IPS-11a (cell line): ENCODE data around the gene TMEM51.
"Not testable (repeated sequence)": the region's sequence is repeated elsewhere in the genome, so short reads cannot be mapped to it uniquely, and the experiment has no call there.

Experiments
- H3K4me3 ChIP-seq: one replicate; pipeline ENCODE4 v1.5.1; 2013; ENCODE audit warnings: low read depth, low read length, control low read depth

The TMEM51 gene

GRCh38 chr1:15125101-15125745, 28.3 kb upstream of the TMEM51 start:
- no peak overlapping the region for H3K4me3 ChIP-seq

GRCh38 chr1:15128077-15128476, 25.5 kb upstream of the TMEM51 start:
- no peak overlapping the region for H3K4me3 ChIP-seq

GRCh38 chr1:15128520-15129313, 24.8 kb upstream of the TMEM51 start:
- H3K4me3 ChIP-seq = no peak overlapping the region

DNA sequence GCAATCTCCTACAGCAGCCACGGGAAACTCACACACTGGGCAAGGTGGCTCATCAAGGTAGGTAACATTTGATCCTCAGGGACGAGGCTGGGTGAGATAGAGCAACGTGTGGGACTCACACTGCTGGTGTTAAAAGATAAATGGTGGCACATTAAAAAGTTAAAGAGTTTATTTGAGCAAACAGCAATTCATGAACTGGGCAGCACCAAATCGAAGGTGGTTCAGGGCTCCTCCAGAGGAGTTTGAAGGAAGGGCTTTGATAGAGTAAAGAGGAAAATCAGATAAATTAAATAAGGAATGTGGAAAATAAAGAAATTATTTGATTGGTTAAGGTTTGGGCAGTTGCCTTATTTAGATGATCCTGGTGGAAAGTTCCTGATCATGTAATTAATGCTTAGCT, 23.6 kb upstream of the TMEM51 start:
- no peak overlapping the region for H3K4me3 ChIP-seq

DNA sequence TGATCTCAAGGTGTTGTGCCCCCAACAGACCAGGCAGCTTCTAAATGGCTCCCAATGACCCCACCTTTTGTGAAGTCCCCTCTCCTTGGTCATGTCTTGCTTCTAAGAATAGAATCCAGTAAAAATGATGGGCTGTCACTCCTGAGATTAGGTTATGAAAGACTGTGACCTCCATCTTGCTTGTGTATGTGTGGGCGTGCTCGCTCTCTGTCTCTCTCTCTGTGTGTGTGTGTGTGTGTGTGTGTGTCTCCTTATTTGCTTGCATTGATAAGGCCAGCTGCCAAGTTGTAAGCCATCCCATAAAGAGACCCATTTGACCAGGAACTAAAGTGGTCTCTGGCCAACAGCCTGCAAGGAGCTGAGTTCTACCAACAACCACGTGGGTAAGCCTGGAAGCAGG, 22.9 kb upstream of the TMEM51 start:
- H3K4me3 ChIP-seq = no peak overlapping the region

- no peak overlapping the region for H3K4me3 ChIP-seq
Observed at GRCh38 chr1:15132965-15133364, 20.6 kb upstream of the TMEM51 start.

GRCh38 chr1:15134285-15134684, 19.3 kb upstream of the TMEM51 start:
- no peak overlapping the region for H3K4me3 ChIP-seq

DNA sequence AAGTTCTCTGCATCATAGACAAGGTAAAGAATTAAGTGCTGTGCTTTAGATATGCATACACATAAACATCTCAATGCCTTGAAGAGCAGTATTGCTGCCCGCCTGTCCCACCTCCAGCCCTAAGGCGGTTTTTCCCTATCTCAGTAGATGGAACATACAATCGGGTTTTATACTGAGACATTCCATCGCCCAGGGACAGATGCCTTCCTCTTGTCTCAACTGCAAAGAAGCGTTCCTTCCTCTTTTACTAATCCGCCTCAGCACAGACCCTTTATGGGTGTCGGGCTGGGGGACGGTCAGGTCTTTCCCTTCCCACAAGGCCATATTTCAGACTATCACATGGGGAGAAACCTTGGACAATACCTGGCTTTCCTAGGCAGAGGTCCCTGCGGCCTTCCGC, 17.9 kb upstream of the TMEM51 start:
- H3K4me3 ChIP-seq = not testable (repeated sequence)

- H3K4me3 ChIP-seq = no peak overlapping the region
Observed at GRCh38 chr1:15137809-15138208, 15.7 kb upstream of the TMEM51 start.

DNA sequence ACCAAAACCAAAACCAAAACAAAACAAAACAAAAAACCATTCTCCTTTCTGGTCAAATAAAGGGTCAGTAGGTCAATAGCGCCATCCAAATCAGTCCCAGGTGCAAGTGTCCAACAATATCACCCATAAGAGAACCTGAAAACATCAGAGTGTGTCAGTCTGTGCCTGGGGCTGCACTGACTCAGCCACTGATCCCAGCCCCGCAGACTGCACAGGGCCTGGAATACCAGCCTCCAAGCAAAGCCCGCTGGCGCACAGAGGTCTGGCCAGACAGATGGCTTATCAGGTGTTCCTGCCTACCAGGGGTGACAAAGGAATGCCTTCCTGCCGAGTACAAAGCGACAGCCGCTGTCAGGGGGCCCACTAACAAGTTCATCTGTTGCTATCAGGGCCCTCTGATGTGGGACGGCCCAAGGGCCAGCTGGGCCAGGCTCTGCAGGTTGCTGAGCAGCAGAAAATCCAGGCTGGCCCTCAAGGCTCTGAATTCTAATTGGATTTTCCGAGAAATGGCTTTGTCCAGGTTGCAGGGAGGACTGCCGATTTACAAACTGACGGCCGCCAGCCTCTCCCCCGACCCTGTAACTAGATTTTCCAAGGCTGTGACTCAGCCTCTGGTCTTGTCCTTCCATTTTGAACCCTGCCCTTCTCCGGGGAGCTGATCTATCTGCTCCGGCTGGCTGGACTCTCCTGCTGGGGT, 13.7 kb upstream of the TMEM51 start:
- no peak overlapping the region for H3K4me3 ChIP-seq

GRCh38 chr1:15141935-15142539, 11.5 kb upstream of the TMEM51 start:
- no peak overlapping the region for H3K4me3 ChIP-seq

- no peak overlapping the region for H3K4me3 ChIP-seq
Observed at GRCh38 chr1:15145327-15145726, 8.2 kb upstream of the TMEM51 start.

GRCh38 chr1:15146142-15146680, 7.3 kb upstream of the TMEM51 start:
- H3K4me3 ChIP-seq = no peak overlapping the region

DNA sequence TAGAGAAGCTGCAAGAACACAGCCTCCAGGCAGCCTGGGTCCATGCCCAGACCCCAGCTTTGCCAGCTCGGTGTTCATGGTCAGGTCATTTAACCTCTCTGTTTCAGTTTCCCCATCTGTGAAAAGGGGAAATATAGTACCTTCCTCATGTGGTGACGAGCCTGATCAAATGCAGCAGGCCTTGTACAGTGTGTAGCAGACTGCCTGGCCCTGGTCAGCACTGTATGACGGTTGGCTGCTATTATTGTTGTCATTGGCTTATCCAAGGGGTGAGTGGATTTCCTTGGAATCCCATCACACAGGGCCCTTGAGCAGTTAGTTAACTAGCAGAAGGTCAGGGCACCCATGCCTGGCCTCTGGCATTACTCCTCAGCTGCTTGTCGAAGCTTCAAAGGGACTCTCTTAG, 6.6 kb upstream of the TMEM51 start:
- H3K4me3 ChIP-seq = no peak overlapping the region

- no peak overlapping the region for H3K4me3 ChIP-seq
Observed at GRCh38 chr1:15148004-15148403, 5.5 kb upstream of the TMEM51 start.

GRCh38 chr1:15148475-15148874, 5.1 kb upstream of the TMEM51 start:
- no peak overlapping the region for H3K4me3 ChIP-seq

DNA sequence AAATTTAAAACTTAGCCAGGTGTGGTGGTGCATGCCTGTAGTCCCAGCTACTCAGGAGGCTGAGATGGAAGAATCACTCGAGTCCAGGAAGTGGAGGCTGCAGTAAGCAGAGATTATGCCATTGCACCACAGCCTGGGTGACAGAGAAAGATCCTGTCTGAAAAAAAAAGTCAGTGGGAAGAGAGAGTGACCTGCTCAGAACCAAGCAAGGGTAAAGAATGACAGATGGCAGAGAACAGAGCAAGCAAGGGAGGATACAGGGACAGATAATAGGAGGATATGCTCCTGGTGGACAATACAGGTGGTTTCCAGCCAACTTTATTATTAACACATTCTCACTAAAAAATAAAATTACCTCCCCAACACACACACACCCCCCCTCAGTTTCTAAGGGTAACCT, 4.6 kb upstream of the TMEM51 start:
- H3K4me3 ChIP-seq = no peak overlapping the region

- no peak overlapping the region for H3K4me3 ChIP-seq
Observed at GRCh38 chr1:15150376-15150775, 3.2 kb upstream of the TMEM51 start.

DNA sequence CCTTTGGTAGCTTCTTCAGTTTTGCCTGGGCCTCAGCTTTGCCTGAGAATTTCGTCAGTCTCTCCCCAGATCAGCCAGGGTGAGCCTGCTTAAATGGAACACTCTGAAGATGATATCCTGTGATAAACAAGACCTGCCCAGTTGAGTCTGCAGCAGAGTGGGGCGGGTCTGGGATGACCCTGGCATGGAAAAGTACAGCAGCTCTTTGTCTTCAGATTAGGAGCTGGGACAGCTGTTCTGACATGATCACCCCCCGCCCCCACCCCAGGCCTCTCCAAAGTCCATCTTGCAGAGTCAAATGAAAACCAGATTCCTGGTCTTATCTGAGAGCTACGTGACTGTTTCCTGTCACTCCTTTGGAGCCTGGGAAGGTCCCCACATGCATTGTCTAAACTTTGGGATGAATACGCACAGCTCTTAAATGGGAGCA, 2.2 kb upstream of the TMEM51 start:
- no peak overlapping the region for H3K4me3 ChIP-seq

GRCh38 chr1:15151871-15152270, 1.7 kb upstream of the TMEM51 start:
- no peak overlapping the region for H3K4me3 ChIP-seq
